Activated CD4-positive, CD25-positive, alpha-beta regulatory T cell treated with anti-CD3 and anti-CD28 coated beads, Interleukin-2, amount 50 U/mL, for 24 hours (primary cell): ENCODE measurements around the gene GTPBP3.

ENCODE experiments used
- ATAC-seq, 2 donors: fragments of 150-1000 bp; cut with Tn5 transposase; one replicate each; pipeline ENCODE4 v1.10.0; 2021; ENCODE audit warnings: mild to moderate bottlenecking in 1 of 2, moderate library complexity in 1 of 2

GTPBP3 gene

DNA sequence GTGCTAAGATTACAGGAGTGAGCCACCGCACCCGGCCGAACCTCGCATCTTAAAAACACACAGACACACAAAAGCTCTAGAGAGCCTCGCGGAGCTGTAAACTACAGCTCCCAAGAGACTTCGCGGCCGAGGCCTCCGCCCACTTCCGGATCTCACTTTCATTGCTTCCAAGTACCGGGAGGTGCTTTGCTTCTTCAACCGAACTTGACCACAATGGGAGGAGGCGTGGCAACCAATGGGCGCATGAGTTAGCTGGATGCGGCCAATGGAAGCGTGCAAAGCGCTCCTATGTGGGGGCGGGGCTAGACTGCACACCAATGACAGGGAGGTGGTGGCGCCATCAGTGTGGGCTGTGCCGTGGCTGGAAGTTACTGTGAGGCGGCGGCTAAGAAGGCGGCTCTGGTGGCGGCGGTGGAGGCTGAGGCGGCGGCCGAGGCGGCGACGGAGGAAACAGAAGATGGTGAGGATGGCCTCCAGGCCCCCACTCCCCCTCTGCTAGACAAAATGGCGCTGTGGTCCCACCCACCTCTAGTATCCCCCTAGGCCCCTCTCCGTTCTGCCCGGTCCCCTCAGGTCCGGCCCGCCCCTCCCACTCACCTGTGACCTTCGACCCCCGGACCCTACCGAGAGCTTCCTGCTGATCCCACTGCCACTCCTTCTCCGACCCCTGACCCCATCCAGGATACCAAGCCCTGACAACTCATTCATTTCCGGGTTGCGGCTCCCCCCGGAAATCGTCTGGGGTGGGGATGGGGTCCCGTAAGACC is 28.0 kb upstream of the GTPBP3 start, which contains the start of gene DDA1:
Gene DDA1 (plus strand): TSS at position 366 of the 767 bp plus-strand sequence. CDS start 92 bp downstream, at position 458.
- peak; percentile 85 to 86 for ATAC-seq

DNA sequence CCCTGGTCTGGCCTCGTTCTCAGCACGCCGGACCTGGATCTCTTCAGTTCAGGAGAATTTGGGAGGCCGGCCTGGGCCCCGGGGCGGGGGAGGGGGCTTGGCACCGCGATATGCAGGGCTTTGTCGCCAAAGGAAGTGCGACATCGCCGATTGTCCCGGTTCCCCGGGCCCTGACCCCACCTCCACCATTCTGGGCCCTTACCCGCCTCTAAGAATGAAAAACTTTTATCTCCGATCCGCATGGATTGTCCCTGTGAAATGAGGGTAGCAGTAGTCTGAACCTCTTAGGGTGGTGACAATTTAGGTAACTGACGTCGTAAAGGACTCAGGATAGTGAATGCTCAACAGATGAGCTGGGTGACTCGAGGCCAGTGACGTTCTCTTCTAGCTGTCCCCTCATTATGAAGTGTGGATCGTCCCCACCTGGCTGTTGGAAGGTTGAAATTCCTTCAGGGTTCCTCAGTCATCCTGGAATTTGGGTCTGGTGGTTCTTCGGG is 27.3 kb upstream of the GTPBP3 start:
- ATAC-seq = no peak

DNA sequence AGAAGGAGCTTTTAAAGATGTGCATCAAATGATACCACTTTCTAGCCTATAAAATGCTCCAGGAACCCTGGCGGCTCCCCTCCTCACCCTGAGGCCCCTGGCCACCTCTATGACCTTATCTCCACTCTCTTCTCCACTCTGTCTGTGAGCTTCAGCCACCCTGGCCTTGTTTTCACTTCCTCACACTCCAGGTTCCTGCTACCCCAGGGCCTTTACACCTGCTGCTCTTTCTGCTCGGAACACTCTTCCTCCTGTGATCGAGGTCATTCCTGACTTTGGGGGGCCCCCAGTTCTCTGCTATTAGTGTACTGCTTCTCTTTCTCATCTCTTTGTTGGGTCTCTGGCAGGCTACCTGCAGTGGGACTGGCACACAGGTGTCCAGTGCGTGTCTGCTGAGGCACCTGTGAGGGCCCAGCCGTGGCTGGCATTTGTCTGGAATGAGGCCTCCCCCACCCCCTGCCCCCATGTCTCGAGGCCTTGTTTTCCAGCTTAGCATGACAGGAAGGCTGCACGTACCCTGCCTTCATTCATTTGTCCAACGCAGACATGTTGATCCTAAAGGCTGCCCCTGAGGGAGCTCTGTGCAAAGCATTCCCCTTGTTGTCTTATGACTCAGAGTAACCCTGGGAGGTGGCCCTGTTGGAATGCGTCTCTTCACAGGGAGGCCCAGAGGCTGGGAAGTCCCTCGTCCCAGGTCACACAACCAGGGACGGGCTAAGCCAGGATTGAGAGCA is 25.7 kb upstream of the GTPBP3 start:
- no peak for ATAC-seq

DNA sequence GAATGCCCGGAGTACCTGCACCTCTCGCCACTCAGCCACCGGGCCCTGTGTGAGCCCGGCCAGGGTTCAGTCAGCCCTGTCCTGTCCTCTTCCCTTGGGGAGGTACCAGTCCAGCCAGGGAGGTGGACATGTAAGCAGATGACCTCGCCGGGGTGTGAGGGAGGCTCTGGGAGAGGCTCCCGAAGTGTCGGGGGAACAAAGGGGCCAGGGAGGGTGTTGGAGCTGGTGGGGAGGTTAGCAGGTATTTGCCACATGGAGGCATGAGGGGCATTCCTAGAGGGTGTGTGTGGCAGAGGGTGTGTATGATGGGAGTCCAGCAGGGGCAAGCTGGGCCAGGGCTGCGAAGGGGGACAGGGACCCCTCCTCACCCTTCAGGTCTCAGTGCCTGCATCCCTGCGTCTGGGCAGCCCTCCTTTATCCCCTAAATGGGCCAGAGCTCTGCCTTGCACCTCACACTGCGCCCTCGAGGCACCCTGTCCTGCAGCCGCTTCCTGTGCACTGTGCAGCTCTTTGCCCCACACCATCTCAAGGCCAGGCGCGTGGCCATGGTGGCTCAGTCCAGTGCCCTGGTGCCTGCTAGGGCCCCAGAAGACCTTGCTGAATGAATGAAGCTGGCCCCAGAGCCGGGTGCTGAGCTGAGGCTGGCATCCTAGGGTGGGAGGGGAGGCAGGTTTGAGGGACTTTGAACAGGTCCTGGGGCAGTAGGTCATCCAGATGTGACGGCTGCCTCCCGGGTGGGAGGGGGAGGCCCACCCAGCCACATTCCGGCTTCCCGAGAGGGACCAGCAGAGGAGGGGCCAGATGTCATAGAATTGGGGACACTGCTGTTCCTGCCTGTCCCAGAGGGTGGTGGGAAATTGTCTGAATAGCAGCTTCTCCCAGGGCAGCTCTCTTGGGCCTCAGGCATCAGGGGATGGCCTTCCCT is 24.9 kb upstream of the GTPBP3 start:
- ATAC-seq = no peak

DNA sequence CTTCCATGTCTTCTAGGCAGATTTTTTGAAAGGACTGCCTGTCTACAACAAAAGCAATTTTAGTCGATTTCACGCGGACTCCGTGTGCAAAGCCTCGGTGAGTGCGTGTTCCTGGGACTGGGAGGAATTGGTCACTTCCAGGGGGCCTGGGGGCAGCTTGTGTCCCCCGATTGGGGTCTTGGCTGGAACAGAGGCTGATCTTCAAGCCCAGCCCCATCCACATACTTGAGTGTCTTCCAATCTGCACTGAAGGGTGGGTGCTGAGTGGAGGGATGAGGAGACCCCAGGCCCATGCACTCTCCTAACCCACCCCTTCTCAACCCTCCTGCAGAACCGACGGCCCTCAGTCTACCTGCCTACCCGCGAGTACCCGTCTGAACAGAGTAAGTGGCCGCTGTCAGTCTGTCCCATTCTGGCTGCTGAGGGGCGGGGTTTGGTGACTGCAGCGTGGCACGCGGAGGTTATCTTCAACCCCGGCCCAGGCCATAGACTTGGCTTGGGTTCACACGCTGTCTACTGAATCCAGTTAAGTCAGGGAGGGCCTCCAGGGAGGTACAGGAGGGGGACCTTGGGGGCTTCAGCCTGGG is 23.3 kb upstream of the GTPBP3 start:
- ATAC-seq = no peak

DNA sequence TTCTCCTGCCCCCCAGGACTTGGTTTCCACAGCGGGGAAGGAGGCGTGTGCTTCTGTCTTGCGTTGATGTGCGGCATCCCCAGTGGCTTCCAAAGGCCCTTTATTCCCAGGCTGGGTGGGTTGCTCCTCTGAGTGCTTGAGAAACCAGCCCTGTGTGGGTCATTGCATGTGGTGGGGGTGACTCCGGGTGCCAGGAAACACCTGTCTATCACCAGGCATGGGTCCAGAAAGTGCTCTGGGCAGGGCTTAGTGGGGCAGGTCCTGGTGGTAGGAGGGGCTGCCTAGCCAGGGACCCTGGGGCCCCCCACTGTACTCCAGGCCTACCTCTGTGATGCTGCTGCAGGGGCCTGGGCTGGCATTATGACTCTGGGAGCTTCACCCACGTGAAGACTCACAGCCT is 18.4 kb upstream of the GTPBP3 start:
- no peak for ATAC-seq

DNA sequence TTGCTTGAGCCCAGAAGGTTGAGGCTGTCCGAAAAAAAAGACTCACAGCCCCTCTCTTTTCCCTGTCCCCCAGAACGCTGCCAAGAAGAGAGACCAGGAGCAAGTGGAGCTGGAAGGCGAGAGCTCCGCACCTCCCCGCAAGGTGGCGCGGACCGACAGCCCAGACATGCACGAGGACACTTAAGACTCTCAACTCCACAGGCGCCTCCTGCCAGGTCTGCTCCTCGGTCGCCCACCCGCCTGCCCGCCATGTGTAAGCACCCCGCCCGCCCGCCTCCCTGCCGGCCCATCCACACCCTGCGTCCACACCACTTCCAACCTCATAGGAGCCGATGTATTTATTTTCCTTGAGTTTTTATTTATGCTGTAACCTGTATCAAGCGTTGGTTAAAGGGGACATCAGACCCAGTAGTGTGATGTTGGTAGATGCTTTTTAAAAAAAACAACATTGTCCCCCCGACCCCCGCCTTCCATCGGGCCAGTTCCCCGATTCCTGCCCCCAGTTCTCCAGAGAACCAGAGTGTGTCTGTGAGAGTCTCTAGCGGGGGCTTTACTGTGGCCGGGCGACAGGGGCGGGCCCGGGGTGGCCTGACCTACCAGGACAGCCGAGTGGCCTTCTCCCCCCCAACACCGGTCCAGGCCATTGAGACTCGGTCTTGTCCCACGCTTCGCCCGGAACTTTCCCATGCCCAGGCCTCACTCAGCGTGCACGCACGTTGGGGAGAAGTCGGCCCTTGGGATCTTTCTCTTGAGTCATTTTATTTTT is 17.7 kb upstream of the GTPBP3 start:
- ATAC-seq = no peak

DNA sequence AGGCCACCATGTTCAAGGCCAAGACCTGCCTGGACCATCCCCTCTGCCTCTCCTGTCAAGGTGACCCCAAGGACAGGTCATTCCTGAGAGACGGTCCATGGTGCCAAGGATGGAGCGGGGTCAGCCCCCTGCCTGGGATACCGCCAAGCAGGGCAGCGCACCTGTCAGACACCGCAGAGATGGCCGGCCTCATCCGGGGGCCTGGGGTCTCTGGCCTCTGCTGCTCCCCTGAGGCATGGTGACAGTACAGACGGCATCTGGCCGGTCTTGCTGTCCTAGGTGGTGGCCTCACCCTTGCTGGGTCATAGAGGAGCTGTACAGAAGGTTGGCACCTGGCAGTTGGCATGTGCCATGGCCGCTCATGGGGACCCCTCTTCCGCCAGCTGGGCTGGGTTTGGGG is 16.9 kb upstream of the GTPBP3 start:
- ATAC-seq = no peak

DNA sequence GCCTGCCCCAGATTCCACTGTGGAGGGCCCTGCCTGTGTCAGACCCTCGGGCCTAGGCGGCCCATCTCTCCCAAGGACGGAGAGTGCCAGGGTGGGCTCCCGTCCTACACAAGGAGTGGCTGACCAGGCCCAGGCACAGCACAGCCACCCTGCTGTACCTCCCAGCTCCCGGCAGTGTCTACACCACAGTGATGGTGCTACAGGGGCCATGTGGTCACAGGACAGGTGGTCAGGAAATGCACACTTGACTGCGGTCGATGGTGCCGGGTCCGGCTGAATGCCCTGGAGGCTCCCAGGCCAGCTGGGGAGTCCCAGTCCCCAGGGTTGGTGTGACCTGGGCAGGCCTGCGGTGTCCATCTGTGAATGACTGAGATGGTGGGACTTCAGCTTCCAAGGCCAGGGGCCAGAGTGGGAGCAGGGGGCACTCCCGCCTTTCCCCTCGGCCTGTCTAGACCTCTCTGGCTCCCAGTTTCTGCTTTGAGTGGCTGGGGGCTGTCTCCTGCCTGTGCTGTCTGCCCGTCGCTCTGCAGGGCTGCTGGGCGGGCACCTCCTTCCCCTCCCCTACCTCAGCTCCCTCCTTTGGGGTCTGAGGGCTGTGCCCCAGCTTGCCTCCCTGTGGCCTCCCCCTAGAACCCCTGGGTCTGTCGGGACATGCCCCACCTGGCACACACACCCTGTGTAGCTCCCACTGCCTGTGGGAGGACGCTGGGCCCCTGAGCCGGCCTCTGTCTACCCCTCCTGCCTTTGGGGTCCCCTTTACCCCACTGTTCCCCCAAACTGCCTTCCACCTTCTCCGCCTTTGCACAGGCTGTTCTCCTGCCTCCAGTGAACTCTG is 15.5 kb upstream of the GTPBP3 start:
- no peak for ATAC-seq

DNA sequence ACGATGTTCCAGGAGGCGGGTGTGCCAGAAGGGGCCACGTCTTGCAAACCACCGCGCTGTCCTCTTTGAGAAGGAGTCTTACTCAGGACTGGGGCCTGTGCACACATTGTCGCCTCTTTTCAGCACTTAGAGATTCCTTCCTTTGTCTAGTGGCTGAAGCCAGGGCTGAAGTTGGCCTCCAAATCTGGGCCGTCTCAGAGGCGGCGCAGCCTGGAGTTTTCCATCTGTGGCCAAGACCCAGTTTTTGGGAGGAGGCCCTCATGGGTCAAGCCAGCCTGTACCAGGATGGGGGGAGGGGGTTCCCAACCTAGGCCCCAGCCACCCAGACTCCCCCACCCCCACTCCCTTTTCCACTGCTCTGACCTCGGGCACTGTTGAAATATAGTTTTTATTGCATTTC is 14.5 kb upstream of the GTPBP3 start:
- ATAC-seq = no peak

DNA sequence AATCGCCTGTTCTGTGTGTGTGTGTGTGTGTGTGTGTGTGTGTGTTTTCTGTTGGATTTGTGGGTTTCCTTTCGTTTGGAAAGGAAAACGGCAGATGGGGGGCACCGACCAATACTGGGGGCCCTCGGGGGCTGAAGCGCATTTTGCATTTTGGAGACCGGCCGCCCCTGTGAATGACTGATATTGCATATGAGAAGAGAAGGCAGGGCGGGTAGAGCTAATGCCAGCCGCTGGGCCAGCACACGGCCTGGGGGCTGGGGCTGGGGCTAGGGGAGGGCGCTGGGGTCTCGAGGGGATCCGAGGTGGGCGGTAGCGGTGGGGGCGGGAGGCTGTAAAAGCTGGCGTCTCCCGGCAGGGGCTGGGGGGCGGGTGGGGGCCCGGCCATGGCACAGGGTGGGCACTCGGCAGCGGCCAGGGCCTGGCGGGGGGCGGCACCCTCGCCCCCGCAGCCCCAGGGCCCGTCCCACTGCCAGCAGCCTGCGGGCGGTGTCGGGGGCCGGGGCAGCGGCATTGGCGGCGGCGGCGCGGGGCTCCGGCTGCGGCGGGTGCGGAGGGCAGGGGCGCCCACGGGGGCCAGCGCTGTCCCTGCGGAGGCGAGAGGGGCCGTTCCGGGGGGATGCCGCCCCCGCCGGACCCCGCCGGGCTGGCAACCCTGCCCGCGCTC is 13.9 kb upstream of the GTPBP3 start:
- no peak for ATAC-seq

DNA sequence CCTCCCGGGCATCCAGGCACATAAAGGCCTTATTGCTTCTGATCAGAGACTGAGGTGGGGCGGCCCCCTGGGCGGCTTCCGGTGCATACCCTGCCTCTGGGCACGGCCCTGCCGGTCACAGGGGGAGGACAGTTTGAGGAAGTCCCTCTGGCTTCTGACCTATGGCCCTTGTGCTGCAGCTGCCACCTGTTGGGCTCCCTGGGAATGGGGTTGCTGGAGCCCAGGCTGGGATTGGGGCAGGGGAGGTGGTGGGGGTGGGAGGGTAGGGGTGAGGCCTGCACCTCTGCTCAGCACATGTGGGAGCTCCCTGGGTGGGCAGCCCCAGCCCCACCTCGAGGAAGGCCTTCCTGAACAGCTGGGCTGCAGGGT is 13.4 kb upstream of the GTPBP3 start:
- ATAC-seq = no peak

DNA sequence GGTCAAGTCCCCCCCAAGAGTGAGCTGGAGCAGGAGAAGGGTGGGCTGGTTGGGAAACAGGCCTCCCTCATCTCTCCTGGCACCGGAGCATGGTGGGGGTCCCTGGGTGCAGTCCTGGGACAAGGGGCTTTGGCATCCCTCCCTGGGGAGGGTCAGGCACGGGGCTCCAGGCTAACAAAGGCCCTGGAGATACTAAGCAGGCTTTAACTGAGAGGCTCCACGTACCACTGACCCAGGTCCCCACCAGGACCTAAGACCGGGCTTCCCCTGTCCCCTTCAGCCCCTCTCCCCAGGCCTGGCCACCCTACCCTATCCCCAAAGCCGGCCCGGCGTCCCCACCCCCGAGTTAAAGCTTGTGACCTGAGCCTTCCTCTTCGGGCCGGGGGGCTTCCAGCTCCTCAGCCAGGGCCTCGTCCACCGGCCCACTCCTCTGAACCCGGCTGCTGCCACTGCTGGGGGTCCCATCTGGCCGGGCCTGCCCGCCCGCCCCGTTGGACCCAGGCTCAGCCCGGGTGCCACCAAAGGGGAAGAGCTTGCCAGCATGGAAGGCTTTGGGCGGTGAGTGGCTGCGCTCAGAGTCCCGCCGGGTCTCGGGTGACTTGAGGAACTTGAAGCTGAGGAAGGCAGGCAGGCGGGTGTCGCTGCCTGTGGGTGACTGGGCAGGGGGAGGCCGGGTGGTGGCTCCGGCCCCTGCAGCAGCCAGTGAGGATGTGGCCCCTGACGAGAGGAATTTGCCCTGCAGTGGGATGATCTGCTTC is 12.8 kb upstream of the GTPBP3 start:
- ATAC-seq = no peak

DNA sequence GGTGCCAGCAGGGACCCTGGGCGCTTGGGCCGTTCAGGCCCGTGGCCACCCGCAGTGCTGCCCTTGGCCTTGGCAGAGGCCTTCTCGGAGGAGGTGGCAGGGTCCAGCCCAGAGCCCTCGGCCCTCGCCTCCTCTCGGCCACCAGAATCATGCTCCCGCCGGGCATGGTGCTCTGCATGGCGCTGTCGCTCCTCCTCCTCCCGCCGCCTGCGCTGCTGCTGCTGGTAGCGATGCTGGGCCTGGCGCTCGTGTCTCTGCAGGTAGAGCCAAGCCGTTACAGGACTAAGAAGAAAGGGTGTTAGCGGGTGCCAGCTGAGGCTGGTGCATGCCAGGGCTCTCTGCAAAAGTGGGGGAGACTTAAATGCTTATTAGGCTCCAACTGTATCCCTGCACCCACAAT is 12.2 kb upstream of the GTPBP3 start:
- no peak for ATAC-seq

DNA sequence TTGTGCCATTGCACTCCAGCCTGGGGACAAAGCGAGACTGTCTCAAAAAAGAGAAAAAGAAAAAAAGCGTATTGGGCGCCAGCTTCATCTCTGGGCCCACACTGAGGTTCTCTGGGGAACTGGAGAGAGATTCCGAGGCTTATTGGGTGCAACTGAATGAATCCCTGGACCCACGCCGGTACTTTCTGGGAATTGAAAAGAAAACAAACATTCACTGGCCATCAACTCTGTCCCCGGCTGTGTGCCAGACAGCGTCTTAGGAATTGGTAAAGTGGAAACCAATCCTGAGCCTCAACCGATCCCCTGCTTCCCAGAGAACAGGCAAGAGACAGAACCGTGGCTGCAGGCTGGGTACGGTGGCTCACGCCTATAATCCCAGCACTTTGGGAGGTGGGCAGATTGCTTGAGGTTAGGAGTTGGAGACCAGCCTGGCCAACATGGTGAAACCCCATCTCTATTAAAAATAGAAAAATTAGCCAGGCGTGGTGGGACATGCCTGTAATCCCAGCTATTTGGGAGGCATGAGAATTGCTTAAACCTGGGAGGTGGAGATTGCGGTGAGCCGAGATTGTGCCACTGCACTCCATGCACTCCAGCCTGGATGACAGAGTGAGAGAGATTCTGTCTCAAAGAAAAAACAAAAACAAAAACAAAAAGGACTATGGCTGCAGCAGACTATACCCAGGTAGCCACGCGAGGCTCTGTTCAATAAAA is 11.3 kb upstream of the GTPBP3 start:
- ATAC-seq = no peak

DNA sequence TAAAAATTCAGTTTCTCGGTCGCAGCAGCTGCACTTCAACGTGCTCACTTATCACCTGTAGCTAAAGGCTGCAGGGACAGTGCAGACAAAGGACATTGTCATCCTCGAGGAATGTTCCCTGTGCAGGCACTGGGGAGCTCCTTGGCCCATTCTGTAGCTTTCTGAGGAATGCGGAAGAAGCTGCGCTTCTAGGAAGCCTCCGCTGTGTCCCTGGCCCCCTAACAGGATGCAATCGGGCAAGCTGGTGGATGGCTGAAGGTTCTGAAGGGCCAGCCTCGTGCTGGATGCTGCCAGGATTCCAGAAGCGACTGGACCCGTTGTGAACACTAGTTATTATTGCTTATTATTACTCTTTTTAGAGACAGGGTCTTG is 10.8 kb upstream of the GTPBP3 start:
- no peak for ATAC-seq

DNA sequence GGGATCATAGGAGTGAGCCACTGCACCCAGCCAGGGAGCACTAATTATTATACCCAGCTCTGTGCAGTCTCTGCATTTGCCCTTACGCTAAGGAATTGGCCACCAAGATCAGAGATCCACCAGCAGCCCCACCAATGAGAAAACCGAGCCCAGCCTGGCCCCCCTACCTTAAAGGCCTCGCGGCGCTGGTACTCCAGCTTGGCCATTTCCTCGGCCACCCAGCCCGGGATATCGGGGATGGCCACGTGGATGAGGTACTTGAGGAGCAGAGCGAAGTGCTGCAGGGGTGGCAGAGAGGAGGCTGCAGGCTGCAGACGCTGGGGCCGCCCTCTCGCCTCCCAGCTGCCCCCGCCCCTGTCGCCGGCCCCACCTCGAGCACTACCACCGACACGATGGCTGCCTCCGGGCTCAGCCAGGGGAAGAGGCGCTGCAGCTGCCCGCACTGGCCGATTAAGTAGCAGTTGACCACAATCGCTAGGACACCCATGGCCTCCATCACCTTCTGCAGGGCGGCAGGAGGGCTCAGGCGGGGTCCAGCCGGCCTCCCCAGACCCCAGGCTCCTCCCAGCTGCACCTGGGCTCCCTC is 10.2 kb upstream of the GTPBP3 start:
- no peak for ATAC-seq
